ENCODE data around the gene TRMT112. TPM values are rescaled to one million over a fixed set of nuclear protein-coding genes. Genes with fewer than 3 reads are reported as not detected.

The TRMT112 gene
- total RNA-seq, 1 experiment from 2014 or later, result 328 TPM

DNA sequence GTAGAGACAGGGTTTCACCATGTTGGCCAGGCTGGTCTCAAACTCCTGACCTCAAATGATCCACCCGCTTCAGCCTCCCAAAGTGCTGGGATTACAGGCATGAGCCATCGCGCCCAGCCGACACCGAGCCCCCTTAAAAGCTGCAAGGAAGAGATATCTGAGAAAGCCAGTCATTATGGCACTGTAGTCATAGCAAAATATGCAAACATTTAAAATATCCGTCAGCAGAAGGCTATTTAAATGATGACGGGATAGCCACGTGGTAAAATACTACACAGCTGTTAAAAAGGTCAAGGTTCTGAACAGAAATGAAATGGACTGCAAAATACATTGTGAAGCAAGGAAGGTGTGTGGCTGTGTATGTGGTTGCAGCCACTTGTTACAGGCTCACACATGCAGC is 16.2 kb upstream of the TRMT112 start:
- intact Hi-C loops (cut with micrococcal nuclease), result no loop called here
- H3K4me2 ChIP-seq (ENCODE audit: low read length), result no peak overlapping the region
- no peaks in the 10 kb centered on the region for H3K9me3 ChIP-seq (ENCODE audit: control insufficient read depth in 1 of 2, insufficient read depth in 1 of 2, low read depth in 1 of 2, low read length in 2 of 2)
- no peak overlapping the region for H3K27ac ChIP-seq (ENCODE audit: low read depth, low read length)
- ChIA-PET POLR2A (interaction anchor here (2.6 to 5.9 kb wide), 2 partner anchors 9 to 16 kb away, joined by 8 to 77 read pairs; partner anchors contain the start of genes PRDX5 and TRMT112), RAD21 (ENCODE audit: low non-redundant PET in 1 of 2, low total read pairs in 2 of 2, uncharacterized antibody in 2 of 2, unreplicated experiment in 2 of 2) (interaction anchor here in 1 of 2 experiments (1.1 kb wide), 1 partner anchor 16 kb away, joined by 3 read pairs; the partner anchor contains the start of gene PRDX5), CTCF (interaction anchor here (0.8 to 3.9 kb wide), 5 partner anchors 9 to 29 kb away, joined by 5 to 46 read pairs (median 16); partner anchors contain the start of genes ESRRA, PRDX5 and TRMT112)
- TF ChIP-seq TCF7L2 (IDR thresholded peaks at IDR 0.05; ENCODE audit: borderline replicate concordance, extremely low read depth, insufficient read depth, insufficient read length), result no peak
- no peak for TF ChIP-seq EZH2phosphoT487 (IDR thresholded peaks at IDR 0.05; ENCODE audit: borderline replicate concordance)
- TF ChIP-seq SRF (IDR thresholded peaks at IDR 0.05; ENCODE audit: low read depth), result no peak
- no peak for TF ChIP-seq JUND (IDR thresholded peaks at IDR 0.05)
- TF ChIP-seq, protein P1, sequence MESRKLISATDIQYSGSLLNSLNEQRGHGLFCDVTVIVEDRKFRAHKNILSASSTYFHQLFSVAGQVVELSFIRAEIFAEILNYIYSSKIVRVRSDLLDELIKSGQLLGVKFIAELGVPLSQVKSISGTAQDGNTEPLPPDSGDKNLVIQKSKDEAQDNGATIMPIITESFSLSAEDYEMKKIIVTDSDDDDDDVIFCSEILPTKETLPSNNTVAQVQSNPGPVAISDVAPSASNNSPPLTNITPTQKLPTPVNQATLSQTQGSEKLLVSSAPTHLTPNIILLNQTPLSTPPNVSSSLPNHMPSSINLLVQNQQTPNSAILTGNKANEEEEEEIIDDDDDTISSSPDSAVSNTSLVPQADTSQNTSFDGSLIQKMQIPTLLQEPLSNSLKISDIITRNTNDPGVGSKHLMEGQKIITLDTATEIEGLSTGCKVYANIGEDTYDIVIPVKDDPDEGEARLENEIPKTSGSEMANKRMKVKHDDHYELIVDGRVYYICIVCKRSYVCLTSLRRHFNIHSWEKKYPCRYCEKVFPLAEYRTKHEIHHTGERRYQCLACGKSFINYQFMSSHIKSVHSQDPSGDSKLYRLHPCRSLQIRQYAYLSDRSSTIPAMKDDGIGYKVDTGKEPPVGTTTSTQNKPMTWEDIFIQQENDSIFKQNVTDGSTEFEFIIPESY (IDR thresholded peaks at IDR 0.05; ENCODE audit: extremely low read depth, insufficient replicate concordance, low read length), result no peak
- TF ChIP-seq ZFX (IDR thresholded peaks at IDR 0.05), result no peak
- no peak for TF ChIP-seq POLR2AphosphoS5 (IDR thresholded peaks at IDR 0.05; ENCODE audit: low read depth, low read length)
- no peak for TF ChIP-seq EGR1 (IDR thresholded peaks at IDR 0.05; ENCODE audit: low read depth)
- TF ChIP-seq SP1 (IDR thresholded peaks at IDR 0.05; ENCODE audit: low read depth), result no peak
- TF ChIP-seq, protein P2, sequence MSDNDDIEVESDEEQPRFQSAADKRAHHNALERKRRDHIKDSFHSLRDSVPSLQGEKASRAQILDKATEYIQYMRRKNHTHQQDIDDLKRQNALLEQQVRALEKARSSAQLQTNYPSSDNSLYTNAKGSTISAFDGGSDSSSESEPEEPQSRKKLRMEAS (IDR thresholded peaks at IDR 0.05), result no peak
- no peak for TF ChIP-seq FOSL1 (IDR thresholded peaks at IDR 0.05; ENCODE audit: low read depth)
- no peak for TF ChIP-seq CEBPB (IDR thresholded peaks at IDR 0.05; ENCODE audit: low read depth)
- TF ChIP-seq, protein P3, sequence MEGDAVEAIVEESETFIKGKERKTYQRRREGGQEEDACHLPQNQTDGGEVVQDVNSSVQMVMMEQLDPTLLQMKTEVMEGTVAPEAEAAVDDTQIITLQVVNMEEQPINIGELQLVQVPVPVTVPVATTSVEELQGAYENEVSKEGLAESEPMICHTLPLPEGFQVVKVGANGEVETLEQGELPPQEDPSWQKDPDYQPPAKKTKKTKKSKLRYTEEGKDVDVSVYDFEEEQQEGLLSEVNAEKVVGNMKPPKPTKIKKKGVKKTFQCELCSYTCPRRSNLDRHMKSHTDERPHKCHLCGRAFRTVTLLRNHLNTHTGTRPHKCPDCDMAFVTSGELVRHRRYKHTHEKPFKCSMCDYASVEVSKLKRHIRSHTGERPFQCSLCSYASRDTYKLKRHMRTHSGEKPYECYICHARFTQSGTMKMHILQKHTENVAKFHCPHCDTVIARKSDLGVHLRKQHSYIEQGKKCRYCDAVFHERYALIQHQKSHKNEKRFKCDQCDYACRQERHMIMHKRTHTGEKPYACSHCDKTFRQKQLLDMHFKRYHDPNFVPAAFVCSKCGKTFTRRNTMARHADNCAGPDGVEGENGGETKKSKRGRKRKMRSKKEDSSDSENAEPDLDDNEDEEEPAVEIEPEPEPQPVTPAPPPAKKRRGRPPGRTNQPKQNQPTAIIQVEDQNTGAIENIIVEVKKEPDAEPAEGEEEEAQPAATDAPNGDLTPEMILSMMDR (IDR thresholded peaks at IDR 0.05 in 2 of 3, conservative IDR thresholded peaks at IDR 0.05 in 1 of 3; ENCODE audit: borderline replicate concordance in 1 of 3, insufficient read depth in 1 of 3, low read depth in 2 of 3, low read length in 2 of 3), result no peak
- no peak for TF ChIP-seq EZH2 (IDR thresholded peaks at IDR 0.05)
- TF ChIP-seq, protein P4, sequence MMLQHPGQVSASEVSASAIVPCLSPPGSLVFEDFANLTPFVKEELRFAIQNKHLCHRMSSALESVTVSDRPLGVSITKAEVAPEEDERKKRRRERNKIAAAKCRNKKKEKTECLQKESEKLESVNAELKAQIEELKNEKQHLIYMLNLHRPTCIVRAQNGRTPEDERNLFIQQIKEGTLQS (IDR thresholded peaks at IDR 0.05), result no peak
- TF ChIP-seq POLR2A (IDR thresholded peaks at IDR 0.05; ENCODE audit: borderline replicate concordance, extremely low read depth, insufficient read depth, insufficient read length), result no peak
- no peak for TF ChIP-seq YY1 (IDR thresholded peaks at IDR 0.05; ENCODE audit: extremely low read depth, insufficient replicate concordance, low read depth, low read length)
- no peak for TF ChIP-seq ELF1 (IDR thresholded peaks at IDR 0.05; ENCODE audit: borderline replicate concordance, low read depth)
- no peak overlapping the region for H2AFZ ChIP-seq (ENCODE audit: low read depth, low read length, poor library complexity, severe bottlenecking)
- H3K4me1 ChIP-seq (ENCODE audit: control insufficient read depth in 1 of 2, insufficient read depth in 2 of 2, low read length in 2 of 2), result peaks cover 29 to 53% of the 10 kb centered on the region in 2 experiments
- no peaks in the 10 kb centered on the region for H3K9me2 ChIP-seq (ENCODE audit: insufficient read depth)
- no peaks in the 10 kb centered on the region for H3K27me3 ChIP-seq (ENCODE audit: insufficient read depth, low read length)
- BruUV-seq (replicated peaks), result no TSS peak
- no peak overlapping the region for H3K9ac ChIP-seq (ENCODE audit: low read length)
- ATAC-seq (no peak), DNase-seq (ENCODE audit: low read depth, low spot score) (no peak)
- H3K36me3 ChIP-seq (ENCODE audit: control insufficient read depth in 1 of 2, insufficient read depth in 2 of 2, low read length in 2 of 2), result no peaks in the 10 kb centered on the region
- H4K20me1 ChIP-seq (ENCODE audit: insufficient read depth), result no peaks in the 10 kb centered on the region
- H3K79me2 ChIP-seq (ENCODE audit: insufficient read depth, low read length), result no peaks in the 10 kb centered on the region
- no peak overlapping the region for H3K4me3 ChIP-seq (replicated peaks in 1 of 2; ENCODE audit: low read depth in 1 of 2, low read length in 2 of 2)

Measured in HCT116 (cell line).